HG03139 (cell line): Measurements from ENCODE around the gene MYADML2.
"Not testable (repeated sequence)": the region's sequence is repeated elsewhere in the genome, so short reads cannot be mapped to it uniquely, and the experiment has no call there.

Source experiments
- ATAC-seq: cut with Tn5 transposase; IDR thresholded peaks from one replicate; pipeline ENCODE4 v1.9.1; 2021; ENCODE audit not compliant: unreplicated experiment

The MYADML2 gene, protein sequence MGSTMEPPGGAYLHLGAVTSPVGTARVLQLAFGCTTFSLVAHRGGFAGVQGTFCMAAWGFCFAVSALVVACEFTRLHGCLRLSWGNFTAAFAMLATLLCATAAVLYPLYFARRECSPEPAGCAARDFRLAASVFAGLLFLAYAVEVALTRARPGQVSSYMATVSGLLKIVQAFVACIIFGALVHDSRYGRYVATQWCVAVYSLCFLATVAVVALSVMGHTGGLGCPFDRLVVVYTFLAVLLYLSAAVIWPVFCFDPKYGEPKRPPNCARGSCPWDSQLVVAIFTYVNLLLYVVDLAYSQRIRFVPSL

DNA sequence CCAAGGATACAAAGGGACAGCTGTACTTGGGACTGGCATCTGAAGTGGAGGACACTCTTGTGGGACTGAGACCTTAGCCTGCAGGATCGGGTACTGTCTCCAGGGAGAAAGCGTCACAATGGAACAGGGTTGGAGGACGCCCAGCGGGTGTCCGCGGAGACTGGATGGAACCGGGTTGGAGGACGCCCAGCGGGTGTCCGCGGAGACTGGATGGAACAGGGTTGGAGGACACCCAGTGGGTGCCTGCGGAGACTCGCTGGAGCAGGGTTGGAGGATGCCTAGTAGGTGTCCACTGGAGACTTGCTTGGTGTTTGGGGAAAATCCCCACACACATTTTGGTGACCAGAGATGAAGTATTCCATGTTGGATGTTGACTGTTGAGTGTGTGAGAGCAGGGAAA, at the start of gene MYADML2:
TSS of gene MYADML2 (minus strand) at position 45 of the 400 bp plus-strand sequence. CDS start 5,492 bp downstream, outside the sequence.
- no peak for ATAC-seq

DNA sequence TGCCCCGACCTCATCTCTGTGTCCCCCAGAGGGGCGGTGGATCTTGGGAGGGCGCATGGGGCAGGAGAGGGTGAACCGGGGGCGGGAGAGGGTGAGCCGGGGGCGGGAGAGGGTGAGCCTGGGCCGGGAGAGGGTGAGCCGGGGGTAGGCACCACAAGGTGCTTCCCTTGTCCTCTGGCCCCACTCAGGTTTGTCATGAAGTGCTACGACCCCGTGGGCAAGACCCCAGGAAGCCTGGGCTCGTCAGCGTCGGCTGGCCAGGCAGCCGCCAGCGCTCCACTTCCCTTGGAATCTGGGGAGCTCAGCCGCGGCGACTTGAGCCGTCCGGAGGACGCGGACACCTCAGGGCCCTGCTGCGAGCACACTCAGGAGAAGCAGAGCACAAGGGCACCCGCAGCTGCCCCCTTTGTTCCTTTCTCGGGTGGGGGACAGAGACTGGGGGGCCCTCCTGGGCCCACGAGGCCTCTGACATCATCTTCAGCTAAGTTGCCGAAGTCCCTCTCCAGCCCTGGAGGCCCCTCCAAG, 49.3 kb upstream of the MYADML2 start:
- no peak for ATAC-seq

DNA sequence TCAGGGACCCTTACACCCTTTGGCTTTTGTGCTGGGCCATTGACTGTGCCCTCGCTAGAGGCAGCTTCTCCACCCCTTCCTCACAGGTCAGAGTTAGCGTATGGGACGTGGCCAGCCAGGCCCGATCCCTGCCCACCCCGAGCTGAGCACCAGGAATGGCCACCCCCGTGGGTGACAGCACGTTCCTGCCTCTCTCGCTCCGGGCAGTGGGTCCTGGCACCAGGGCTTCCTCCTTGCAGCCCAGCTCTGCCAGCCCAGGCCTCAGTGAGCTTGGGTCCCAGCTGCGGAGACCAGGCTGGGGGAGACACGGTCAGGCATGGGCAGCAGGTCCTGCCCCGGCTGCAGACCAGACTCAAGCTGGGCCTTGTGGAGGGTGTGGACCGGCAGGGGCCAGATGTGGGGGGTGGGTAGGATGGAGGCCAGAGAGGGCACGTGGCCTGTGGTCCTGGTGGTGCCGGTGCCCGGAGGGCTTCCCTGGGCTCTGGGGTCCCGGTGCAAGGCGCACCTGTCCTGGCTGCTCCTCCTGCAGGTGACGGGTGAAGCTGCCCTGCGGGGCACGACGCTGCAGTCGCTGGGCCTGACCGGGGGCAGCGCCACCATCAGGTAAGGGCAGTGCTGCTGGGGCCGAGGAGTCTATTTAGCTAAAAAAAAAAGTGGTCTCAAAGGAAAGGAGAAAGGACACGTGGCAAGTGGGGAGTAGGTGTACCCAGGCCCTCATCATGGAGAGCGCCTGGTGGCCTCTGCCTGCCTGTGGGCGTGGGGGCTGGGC, 48.6 kb upstream of the MYADML2 start:
- no peak for ATAC-seq

DNA sequence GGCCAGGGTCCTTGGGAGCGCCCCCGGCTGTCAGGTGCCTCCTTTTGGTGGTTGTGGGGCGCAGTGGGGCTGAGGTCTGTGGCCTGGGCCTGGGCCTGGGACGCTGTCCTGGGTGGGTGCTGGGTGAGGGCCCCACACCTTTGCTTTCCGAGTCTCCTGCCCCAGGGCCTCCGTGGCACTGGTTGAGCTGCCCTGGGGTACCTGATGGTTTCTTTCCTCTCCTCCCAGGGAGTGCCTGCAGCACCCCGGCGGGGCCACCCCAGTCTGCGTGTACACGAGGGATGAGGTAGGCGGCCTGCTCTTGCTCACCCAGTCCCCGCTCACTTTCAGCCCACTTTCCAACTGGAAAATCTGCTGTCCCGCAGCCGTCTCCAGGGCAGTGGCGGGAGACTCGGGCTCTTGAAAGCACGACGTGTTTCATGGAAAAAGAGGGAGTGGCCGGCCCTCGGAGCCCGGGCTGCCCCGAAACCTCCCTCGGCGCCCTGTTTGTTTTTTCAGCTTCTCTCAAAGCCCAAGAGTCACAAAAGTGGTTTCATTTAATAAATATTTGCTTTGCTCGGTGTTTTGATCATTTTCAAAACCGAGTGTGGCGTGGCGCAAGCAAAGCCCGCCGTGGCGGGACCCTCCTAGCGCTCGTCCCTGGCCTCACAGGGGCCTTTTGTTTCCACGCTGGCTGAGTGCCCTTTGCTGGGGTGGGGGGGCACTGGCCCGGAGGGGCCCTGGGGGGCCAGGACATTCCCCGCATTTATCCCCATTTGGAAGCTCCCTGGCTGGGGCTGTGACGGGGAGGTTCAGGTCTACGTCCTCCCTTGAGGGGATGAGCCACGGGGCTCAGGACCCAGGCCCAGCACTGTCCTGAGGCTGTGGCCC, 47.8 kb upstream of the MYADML2 start:
- no peak for ATAC-seq

DNA sequence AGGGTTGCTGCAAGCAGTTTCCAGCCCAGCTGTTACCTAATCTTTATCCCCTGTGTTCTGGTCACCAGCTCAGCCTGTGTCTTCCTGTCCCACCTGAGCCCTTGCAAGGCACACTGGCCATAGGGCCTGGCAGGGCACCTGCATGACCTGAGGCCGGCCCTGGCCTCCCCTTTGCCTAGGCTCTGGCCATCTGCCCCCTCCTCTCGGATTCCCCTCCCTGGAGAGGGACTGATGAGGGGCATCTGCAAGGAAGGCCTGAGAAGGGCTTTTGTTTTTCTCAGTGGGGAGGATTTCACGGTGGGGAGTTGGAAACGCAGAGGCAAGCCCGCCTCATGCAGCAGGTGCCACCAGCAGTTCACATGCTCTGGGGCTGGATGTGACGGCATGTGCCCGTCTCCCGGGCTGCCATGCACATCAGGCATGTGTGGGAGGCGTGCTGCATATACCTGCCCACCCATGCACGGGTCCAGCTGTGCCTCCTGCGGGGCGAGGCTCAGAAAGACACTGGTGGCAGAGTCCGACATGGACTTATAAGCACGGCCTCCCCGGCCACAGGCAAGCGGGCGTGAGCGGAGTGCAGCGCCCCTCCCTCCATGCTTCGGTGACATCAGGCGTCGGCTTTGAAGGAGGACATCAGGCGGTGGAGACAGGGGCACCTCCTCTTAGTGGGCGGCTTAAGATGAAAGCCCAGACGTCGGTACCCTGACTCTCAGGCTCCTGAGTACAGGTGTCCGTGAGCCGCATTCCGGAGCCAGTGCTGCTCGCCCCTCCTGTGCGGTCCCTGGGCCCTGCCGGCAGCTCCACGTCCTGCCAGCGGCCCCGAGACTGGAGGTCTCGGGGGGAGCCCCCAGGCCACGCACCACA, 46.9 kb upstream of the MYADML2 start:
- no peak for ATAC-seq

DNA sequence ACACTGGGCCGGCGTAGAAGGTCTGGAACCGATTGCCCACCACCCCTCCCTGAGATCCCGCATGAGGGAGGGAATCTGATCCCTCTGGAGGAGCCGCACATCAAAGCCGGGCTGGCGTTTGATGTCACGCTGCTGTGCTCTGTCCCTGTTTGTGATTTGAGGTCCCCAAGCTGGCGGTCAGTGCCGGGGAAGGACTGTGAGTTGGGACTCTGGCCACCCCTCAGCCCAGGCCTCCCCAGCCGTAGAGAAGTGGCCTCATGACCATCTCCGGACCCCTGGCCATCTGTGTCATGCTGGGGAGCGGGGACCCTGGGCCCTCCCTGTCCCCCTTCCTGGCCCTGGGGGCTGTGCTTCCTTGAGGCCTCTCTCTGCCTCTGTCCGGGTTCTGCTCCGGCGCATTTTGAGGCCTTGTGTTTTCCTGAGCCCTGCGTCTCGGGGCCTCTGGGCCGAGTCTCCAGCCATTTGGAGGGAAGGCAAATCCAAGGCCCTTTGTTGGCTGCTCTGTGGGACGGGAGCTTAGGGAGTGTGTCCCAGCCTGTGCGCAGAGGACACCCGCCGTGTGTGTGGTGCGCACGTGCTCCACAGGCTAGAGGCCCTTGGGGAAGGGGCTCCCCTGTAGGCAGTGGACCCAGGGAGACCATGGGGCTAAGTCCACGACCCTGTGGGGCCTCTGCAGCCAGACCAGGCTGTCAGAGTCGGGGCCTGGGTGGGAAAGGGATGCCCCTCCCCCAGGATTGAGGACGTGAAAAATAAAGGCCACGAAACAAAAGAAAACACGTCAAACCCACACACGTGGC, 45.5 kb upstream of the MYADML2 start:
- no peak for ATAC-seq

DNA sequence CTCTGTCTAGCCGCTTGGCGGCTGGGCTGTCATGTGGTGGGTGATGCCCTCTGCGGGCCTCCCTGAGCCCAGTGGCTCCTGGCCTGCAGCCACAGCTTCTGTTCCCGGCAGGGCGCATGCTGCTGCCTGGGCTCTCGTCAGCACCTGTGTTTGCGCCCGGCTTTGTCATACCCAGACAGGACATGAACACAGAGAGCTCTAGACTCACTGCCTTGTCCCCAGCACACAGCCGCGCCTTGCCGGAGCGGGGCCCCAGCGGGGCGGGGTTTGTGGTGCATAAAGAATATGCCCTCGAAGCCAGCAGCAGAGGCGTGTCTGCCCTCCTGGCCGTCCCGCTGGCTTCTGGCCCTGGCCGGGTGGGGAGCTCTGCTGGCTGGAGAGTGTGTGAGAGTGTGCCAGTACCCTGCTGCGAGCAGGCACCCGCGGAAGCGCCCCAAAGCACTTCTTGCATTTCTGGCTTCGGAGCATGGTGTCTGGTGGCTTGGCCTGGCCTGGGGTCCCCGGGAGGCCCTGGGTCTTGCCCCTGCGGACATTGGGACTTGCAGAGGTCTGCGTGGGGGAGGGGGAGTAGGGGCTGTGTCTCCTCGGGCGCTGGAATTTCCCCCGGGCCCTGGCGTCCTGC, 44.8 kb upstream of the MYADML2 start:
- ATAC-seq, result no peak

DNA sequence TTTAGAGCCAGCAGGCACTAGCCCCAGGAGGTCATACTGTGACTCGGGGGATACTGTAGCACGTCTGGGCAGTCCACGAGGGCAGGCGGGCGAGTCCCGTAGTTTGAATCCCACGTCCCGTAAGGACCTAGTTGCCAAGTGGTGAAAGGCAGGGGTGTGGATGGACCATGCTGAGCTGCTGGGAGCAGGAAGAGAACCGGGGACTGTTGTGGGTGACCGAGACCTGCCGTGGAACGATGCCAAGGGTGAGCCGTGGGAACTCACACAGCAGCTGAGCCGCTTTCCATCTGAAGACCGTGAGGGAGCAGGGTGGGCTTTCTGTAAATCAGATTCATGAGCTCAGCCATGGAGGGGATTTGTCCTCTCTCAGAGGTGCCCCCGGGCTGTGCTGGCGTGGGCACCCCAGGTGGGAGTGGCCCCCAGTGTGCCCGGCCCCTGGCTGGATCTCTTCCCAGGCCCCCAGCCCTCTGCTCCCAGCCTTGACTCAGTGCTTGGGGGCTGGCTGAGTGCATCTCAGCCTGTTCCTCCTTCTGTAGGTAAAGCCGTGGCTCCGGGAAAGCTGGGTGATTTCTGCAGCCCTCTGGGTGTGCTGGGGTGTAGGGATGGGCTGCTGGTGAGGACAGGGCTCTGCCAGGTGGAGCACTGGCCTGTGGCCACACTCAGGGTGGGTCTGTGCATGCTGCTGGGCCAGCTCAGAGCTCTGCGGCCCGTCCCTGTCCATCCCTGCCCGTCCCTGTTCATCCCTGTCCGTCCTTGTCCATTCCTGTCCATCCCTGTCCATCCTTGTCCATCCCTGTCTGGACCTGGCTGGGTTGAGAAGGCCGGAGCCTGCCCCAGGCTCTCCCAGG, 44.0 kb upstream of the MYADML2 start:
- no peak for ATAC-seq

DNA sequence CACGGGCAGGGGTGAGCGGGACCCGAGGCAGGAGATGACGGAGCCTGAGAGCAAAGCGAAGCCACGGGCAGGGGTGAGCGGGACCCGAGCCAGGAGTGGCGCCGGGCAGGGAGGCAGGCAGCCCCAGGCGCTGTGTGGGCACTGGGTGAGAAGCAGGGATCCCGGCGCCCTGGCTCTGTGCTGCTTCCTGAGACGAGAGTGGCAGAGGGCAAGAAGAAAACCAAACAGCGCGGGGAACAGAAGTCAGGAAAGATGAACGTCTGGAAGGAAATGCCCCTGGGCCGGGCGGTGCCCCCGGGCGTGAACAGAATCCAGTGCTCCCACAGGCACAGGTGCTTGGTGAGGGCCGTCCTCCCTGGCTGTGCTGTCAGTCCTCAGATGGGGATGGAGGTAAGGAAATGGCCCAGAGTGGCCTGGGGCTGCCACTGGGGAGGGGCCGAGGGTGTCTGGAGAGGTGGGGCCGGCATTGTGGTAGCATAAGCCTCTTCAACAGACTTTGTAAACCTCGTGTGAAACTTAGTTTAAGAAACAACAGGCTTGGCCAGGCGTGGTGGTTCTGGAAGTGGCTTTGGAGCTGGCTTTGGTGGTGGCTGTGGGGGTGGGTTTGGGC, 40.2 kb upstream of the MYADML2 start:
- ATAC-seq, result no peak

DNA sequence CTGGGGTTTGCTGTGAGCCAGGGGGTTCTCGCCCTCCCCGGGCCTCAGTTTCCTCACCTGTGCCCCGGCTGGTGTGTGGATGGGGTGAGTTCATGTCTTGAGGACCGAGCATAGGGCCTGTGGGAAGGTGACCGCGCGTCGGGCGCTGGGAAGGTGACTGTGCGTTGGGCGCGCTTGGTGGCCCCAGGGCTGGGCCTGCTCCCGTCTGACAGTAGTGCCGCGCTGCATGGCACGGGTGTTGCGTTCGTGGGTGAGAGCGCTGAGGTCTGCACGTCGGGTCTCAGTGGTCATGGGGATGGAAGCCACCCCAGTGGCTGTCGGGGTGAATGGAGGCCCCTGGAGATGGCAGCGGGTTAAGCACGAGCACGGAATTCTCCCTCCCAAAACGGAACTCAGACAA, 39.6 kb upstream of the MYADML2 start:
- no peak for ATAC-seq

DNA sequence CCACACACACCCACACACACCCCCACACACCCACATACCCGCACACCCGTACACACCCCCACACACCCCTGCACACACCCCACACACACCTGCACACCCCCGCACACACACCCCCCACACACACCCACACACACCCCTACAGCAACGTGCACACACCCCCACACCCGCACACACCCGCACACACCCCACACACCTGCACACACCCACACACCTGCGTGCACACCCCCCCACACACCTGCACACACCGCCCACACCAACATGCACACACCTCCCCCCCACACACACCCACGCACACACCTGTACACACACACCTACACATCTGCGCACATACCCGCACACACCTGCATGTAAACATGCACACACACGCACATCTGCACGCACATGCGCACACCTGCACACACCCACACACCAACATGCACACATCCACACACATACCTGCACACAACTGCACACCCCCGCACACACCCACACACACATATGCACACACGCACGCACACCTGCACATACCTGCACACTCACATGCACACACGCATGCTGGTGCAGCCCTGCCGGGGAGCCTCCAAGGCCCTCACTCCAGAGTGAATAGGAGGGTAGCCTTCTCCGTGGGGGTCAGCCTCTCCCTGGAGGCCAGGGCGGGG, 37.9 kb upstream of the MYADML2 start:
- ATAC-seq, result no peak

DNA sequence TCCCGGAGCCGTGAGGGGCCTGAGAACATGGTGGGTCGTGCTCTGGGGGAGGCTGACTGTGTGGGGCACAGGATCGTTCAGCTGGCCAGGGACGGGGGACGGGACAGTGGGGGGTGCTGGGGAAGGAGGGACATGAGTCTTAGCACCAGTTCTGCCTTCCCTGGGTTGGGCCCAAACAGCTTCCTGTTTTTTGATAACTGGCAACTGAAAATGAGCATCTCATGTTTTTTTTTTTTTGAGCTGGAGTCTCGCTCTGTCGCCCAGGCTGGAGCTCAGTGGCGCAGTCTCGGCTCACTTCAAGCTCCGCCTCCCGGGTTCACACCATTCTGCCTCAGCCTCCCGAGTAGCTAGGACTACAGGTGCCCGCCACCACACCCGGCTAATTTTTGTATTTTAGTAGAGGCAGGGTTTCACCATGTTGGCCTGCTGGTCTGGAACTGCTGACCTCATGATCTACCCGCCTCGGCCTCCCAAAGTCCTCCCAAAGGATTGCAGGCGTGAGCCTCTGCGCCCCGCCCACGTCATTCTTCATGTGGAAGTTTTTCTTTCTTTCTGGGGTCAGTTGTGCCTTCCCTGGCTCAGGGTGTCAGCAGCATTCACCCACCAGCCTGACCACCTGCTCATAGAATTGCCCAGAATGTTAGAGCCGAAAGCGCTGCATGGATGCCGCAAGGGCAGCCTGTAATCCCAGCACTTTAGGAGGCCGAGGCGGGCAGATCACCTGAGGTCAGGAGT, 36.8 kb upstream of the MYADML2 start:
- no peak for ATAC-seq

DNA sequence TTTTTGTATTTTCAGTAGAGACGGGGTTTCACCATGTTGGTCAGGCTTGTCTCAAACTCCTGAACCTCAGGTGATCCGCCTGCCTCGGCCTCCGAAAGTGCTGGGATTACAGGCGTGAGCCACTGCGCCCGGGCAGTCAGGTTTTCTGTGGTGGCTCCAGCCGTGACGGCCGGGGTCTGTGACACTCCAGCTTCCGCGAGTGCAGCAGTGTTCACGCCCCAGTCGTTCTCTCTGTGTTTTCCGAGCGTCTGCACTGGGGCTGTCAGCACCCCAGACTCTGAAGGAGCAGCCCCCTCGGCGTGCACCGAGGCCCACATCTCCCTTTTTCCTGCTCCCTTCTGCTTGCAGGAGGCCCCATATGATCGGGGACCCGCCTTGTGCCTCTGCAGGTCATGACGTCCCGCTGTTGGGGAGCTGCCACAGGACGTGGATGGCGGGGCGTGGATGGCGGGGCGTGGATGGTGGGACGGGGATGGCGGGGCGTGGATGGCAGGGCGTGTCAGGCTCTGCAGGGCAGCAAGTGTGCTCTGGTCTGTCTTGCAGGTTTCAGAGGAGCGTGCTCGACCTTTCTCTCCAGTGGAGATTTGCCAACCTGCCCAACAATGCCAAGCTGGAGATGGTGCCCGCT, 36.1 kb upstream of the MYADML2 start:
- no peak for ATAC-seq

DNA sequence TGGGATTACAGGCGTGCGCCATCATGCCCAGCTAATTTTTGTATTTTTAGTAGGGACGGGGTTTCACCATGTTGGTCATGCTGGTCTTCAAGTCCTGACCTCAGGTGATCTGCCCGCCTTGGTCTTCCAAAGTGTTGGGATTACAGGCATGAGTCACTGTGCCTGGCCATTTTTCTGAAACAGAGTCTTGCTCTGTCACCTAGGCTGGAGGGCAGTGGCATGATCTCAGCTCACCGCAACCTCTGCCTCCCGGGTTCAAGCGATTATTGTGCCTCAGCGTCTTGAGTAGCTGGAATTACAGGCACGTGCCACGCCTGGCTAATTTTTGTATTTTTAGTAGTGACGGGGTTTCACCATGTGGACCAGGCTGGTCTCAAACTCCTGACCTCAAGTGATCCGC, 34.5 kb upstream of the MYADML2 start:
- ATAC-seq, result not testable (repeated sequence)

DNA sequence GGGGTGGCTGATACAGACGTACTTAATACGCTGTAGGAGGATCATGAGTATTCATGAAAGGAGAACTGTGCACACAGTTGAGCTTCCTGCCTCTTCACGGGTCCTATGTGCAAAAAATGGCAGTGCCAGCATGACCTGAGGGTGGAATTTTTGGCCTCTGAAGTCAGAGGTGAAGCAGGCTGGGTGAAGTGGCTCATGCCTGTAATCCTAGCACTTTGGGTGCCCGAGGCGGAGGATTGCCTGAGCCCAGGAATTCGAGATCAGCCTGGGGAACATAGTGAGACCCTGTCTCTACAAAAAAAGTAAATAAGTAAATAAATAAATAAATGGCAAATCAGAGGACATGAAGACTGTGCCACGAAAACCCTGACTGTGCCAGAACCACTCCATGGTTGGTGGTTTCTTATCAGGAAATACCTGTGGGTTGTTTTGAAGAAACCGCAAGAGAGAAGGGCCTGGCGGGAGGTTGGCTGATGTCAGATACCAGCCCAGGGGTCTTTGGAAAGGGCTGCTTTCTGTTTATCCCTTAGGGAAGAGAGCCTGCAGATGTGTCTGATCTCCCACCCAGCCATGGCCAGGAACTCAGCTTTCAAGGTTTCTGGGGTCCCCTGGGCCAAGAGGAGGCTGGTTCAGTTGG, 33.8 kb upstream of the MYADML2 start:
- ATAC-seq, result no peak

DNA sequence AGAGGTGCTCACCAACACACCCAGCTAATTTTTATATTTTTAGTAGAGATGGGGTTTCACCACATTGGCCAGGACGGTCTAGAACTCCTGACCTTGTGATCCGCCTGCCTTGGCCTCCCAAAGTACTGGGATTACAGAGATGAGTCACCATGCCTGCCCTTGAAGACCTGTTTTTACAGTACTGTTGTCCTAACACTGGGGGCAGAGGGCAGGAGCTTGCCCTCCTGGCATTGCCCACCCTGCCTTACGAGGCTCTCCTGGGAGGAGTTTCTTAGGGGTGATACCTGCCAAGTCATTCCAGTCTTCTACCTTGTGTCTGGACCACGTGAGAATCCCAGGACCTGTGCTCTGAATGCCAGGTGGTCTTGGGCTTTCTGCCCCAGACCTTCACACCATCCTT, 33.1 kb upstream of the MYADML2 start:
- ATAC-seq, result no peak
